ENCODE results near the gene SMAP1. TPM values are rescaled to one million over a fixed set of nuclear protein-coding genes. Genes with fewer than 3 reads are reported as not detected.

The SMAP1 gene
- total and polyA plus RNA-seq, 12 donors: 11.3 to 39.8 (median 24.2) TPM

- no peak for DNase-seq
- intact Hi-C loops (cut with DNase I): no loop called here
- WGBS, 4 donors: 25 to 50% (median 45%) methylated on average over 2 of the region's 2 CpGs
- Histone ChIP-seq H3K36me3 (replicated peaks in 1 of 2) (no peaks in the 10 kb centered on the region), H3K27me3 (no peaks in the 10 kb centered on the region), H3K27ac (no peak overlapping the region), H3K9me3 (replicated peaks in 1 of 3) (no peaks in the 10 kb centered on the region), H3K4me3 (no peak overlapping the region), H3K4me1 (replicated peaks in 1 of 2) (peaks cover 0 to 13% of the 10 kb centered on the region in 2 donors)
- TF ChIP-seq CTCF (IDR thresholded peaks at IDR 0.05): no peak
- no peak for TF ChIP-seq POLR2A (IDR thresholded peaks at IDR 0.05)
Observed at GRCh38 chr6:70838907-70839285, 171.2 kb downstream of the SMAP1 start.

GRCh38 chr6:70839286-70840266, 171.9 kb downstream of the SMAP1 start:
- H3K27me3 ChIP-seq: no peaks in the 10 kb centered on the region
- H3K4me3 ChIP-seq: no peak overlapping the region
- WGBS, 4 donors: 91 to 93% (median 92%) methylated on average over 7 of the region's 7 CpGs
- intact Hi-C loops (cut with DNase I): no loop called here
- H3K9me3 ChIP-seq (replicated peaks in 1 of 3): no peaks in the 10 kb centered on the region
- peaks cover 0 to 7% of the 10 kb centered on the region in 2 donors for H3K4me1 ChIP-seq (replicated peaks in 1 of 2)
- DNase-seq: no peak
- no peak overlapping the region for H3K27ac ChIP-seq
- H3K36me3 ChIP-seq (replicated peaks in 1 of 2): no peaks in the 10 kb centered on the region
- TF ChIP-seq POLR2A (IDR thresholded peaks at IDR 0.05): no peak
- TF ChIP-seq CTCF (IDR thresholded peaks at IDR 0.05): no peak

GRCh38 chr6:70841112-70841511, 173.4 kb downstream of the SMAP1 start:
- Histone ChIP-seq H3K4me1 (replicated peaks in 1 of 2) (peaks cover 0 to 6% of the 10 kb centered on the region in 2 donors), H3K36me3 (replicated peaks in 1 of 2) (no peaks in the 10 kb centered on the region), H3K4me3 (no peak overlapping the region), H3K9me3 (replicated peaks in 1 of 3) (no peaks in the 10 kb centered on the region), H3K27me3 (no peaks in the 10 kb centered on the region), H3K27ac (no peak overlapping the region)
- TF ChIP-seq POLR2A (IDR thresholded peaks at IDR 0.05) (no peak), CTCF (IDR thresholded peaks at IDR 0.05) (no peak)
- DNase-seq: no peak
- intact Hi-C loops (cut with DNase I): no loop called here
- 95 to 98% (median 96%) methylated on average over 8 of the region's 8 CpGs for WGBS, 4 donors

- Histone ChIP-seq H3K4me1 (replicated peaks in 1 of 2) (peaks cover 0 to 6% of the 10 kb centered on the region in 2 donors), H3K36me3 (replicated peaks in 1 of 2) (no peaks in the 10 kb centered on the region), H3K4me3 (no peak overlapping the region), H3K27me3 (no peaks in the 10 kb centered on the region), H3K27ac (no peak overlapping the region), H3K9me3 (replicated peaks in 1 of 3) (no peaks in the 10 kb centered on the region)
- 94 to 95% (median 95%) methylated on average over 8 of the region's 8 CpGs for WGBS, 4 donors
- TF ChIP-seq POLR2A (IDR thresholded peaks at IDR 0.05) (no peak), CTCF (IDR thresholded peaks at IDR 0.05) (no peak)
- DNase-seq: no peak
- intact Hi-C loops (cut with DNase I): no loop called here
Observed at GRCh38 chr6:70842541-70842940, 174.9 kb downstream of the SMAP1 start.

Data from adrenal gland (tissue), 12 donors.